ENCODE data around the gene SPIRE2.

DNA sequence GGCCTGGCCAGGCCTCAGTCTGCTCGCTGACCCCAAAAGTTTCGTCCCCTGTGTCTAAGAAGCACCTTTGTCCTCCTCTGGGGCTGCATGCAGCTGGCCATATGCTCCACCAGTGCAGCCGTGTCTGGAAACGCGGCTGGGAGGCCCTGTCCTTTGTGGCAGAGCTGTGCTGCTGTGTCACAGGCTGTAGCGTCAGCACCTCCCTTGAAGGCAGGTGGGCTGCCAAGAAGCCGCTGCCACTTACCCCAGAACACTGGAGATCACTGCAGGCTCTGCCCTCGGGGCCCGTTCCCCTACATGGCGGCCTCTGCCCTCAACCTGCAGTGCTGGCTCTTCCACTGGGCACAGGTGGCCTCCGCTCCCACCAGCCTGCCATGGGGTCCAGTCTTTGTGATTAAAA, 74.7 kb downstream of the SPIRE2 start:
- TF ChIP-seq CTCF (IDR thresholded peaks at IDR 0.05) (no peak), EZH2 (IDR thresholded peaks at IDR 0.05; ENCODE audit: borderline replicate concordance, insufficient read depth, low read depth, low read length, poor library complexity, severe bottlenecking) (no peak)
